Renal pelvis (tissue), 4 donors: ENCODE data around the gene NMUR1. TPM values are rescaled to one million over a fixed set of nuclear protein-coding genes. Genes with fewer than 3 reads are reported as not detected.

Source experiments
- DNase-seq: peaks from one replicate; pipeline ENCODE4 v3.0.0-alpha.2; 2013
- polyA plus RNA-seq, 3 donors: library from polyadenylated mRNA; unstranded; fragments of 120-200 nt; gene quantifications; one replicate each; pipeline ENCODE4 v1.2.1, GENCODE V29; 2013; ENCODE audit not compliant: insufficient read length in 3 of 3

The NMUR1 gene
- polyA plus RNA-seq, 3 donors: 0.53 to 1.1 (median 0.74) TPM

GRCh38 chr2:231527091-231527395 is 3.2 kb downstream of the NMUR1 start:
- DNase-seq: no peak

GRCh38 chr2:231526341-231527090 is 3.7 kb downstream of the NMUR1 start:
- DNase-seq: no peak

- DNase-seq: no peak
These were observed 4.7 kb downstream of the NMUR1 start for GRCh38 chr2:231525248-231526163.

GRCh38 chr2:231524477-231525247 is 5.6 kb downstream of the NMUR1 start:
- no peak for DNase-seq

GRCh38 chr2:231523451-231524285 is 6.6 kb downstream of the NMUR1 start:
- DNase-seq: no peak

- no peak for DNase-seq
These were observed 7.6 kb downstream of the NMUR1 start for GRCh38 chr2:231522418-231523180.

- no peak for DNase-seq
These were observed 8.8 kb downstream of the NMUR1 start for GRCh38 chr2:231521443-231521842.

GRCh38 chr2:231519975-231520555 is 10.2 kb downstream of the NMUR1 start:
- no peak for DNase-seq

GRCh38 chr2:231518771-231519170 is 11.5 kb downstream of the NMUR1 start:
- no peak for DNase-seq

- no peak for DNase-seq
These were observed 14.6 kb downstream of the NMUR1 start for GRCh38 chr2:231515603-231516002.

- DNase-seq: no peak
These were observed 15.3 kb downstream of the NMUR1 start for GRCh38 chr2:231514951-231515297.

GRCh38 chr2:231514225-231514950 is 15.9 kb downstream of the NMUR1 start:
- peak; percentile 98 for DNase-seq

GRCh38 chr2:231513746-231514224 is 16.5 kb downstream of the NMUR1 start:
- no peak for DNase-seq

GRCh38 chr2:231512222-231512621 is 18.0 kb downstream of the NMUR1 start:
- DNase-seq: no peak

GRCh38 chr2:231503766-231504165 is 26.5 kb downstream of the NMUR1 start:
- DNase-seq: no peak

GRCh38 chr2:231502596-231502995 is 27.6 kb downstream of the NMUR1 start:
- no peak for DNase-seq

GRCh38 chr2:231497651-231498050 is 32.6 kb downstream of the NMUR1 start:
- no peak for DNase-seq

GRCh38 chr2:231494669-231495068 is 35.6 kb downstream of the NMUR1 start:
- DNase-seq: no peak

- no peak for DNase-seq
These were observed 39.4 kb downstream of the NMUR1 start for GRCh38 chr2:231490801-231491200.

GRCh38 chr2:231489990-231490389 is 40.3 kb downstream of the NMUR1 start:
- no peak for DNase-seq
